NCI-H69 (cell line): ENCODE measurements around the gene RPL5.
"Not testable (repeated sequence)": the region's sequence is repeated elsewhere in the genome, so short reads cannot be mapped to it uniquely, and the experiment has no call there.

ENCODE experiments used
- DNase-seq: peaks from one replicate; lab custom pipeline; 2025; lab: John Stamatoyannopoulos, UW

RPL5 gene

GRCh38 chr1:92831762-92832536, at the start of gene RPL5:
Gene RPL5 (plus strand): TSS chr1:92832040. CDS start chr1:92832115, 75 bp downstream.
- peak; percentile 94 for DNase-seq

- DNase-seq = not testable (repeated sequence)
These were observed 48.3 kb upstream of the RPL5 start for GRCh38 chr1:92783550-92783949.

- DNase-seq = peak; percentile 16
These were observed 47.7 kb upstream of the RPL5 start for GRCh38 chr1:92784021-92784638.

- peak; percentile 93 for DNase-seq
These were observed 47.0 kb upstream of the RPL5 start, which contains the start of gene EVI5 for GRCh38 chr1:92784639-92785500. Gene EVI5 (minus strand): TSS chr1:92785108. CDS start chr1:92736546, 48,562 bp downstream.

- no peak for DNase-seq
These were observed 45.5 kb upstream of the RPL5 start for GRCh38 chr1:92786111-92786901.

- DNase-seq = no peak
These were observed 41.8 kb upstream of the RPL5 start for GRCh38 chr1:92790081-92790480.

- no peak for DNase-seq
These were observed 41.0 kb upstream of the RPL5 start for GRCh38 chr1:92790867-92791266.

GRCh38 chr1:92791487-92792066, 40.3 kb upstream of the RPL5 start:
- DNase-seq = peak; percentile 29

- peak; percentile 41 for DNase-seq
These were observed 39.5 kb upstream of the RPL5 start for GRCh38 chr1:92792340-92792782.

- no peak for DNase-seq
These were observed 36.7 kb upstream of the RPL5 start for GRCh38 chr1:92795166-92795565.

- no peak for DNase-seq
These were observed 34.5 kb upstream of the RPL5 start for GRCh38 chr1:92797297-92797696.

GRCh38 chr1:92797961-92798360, 33.9 kb upstream of the RPL5 start:
- DNase-seq = no peak

GRCh38 chr1:92803140-92803887, 28.5 kb upstream of the RPL5 start:
- DNase-seq = no peak

GRCh38 chr1:92804721-92805201, 27.1 kb upstream of the RPL5 start:
- DNase-seq = no peak

- DNase-seq = no peak
These were observed 26.6 kb upstream of the RPL5 start for GRCh38 chr1:92805216-92805615.

- no peak for DNase-seq
These were observed 23.5 kb upstream of the RPL5 start for GRCh38 chr1:92808381-92808780.

GRCh38 chr1:92816732-92817131, 15.1 kb upstream of the RPL5 start:
- DNase-seq = no peak

- no peak for DNase-seq
These were observed 14.6 kb upstream of the RPL5 start for GRCh38 chr1:92817137-92817697.

- peak; percentile 2 for DNase-seq
These were observed 13.7 kb upstream of the RPL5 start for GRCh38 chr1:92817986-92818764.
